ENCODE measurements around the gene HEG1.
"Not testable (repeated sequence)": the region's sequence is repeated elsewhere in the genome, so short reads cannot be mapped to it uniquely, and the experiment has no call there.

HEG1 gene

GRCh38 chr3:125090649-125091048 lies 34.9 kb upstream of the HEG1 start:
- no peak for DNase-seq (ENCODE audit: low read depth, low spot score)
- no peak for TF ChIP-seq CTCF (IDR thresholded peaks at IDR 0.05; ENCODE audit: low read depth, low read length)
- H3K4me3 ChIP-seq (ENCODE audit: low read depth, low read length), result no peak overlapping the region
- in situ Hi-C loops (cut with HindIII; ENCODE audit: low sequenced_read_pairs), result no loop called here

- no peak for TF ChIP-seq CTCF (IDR thresholded peaks at IDR 0.05; ENCODE audit: low read depth, low read length)
- DNase-seq (ENCODE audit: low read depth, low spot score), result peak; percentile 49
- in situ Hi-C loops (cut with HindIII; ENCODE audit: low sequenced_read_pairs), result no loop called here
- H3K4me3 ChIP-seq (ENCODE audit: low read depth, low read length), result no peak overlapping the region
These were observed 32.1 kb upstream of the HEG1 start for GRCh38 chr3:125087768-125088391.

- DNase-seq (ENCODE audit: low read depth, low spot score), result no peak
- no peak overlapping the region for H3K4me3 ChIP-seq (ENCODE audit: low read depth, low read length)
- in situ Hi-C loops (cut with HindIII; ENCODE audit: low sequenced_read_pairs), result no loop called here
- TF ChIP-seq CTCF (IDR thresholded peaks at IDR 0.05; ENCODE audit: low read depth, low read length), result no peak
These were observed 29.4 kb upstream of the HEG1 start for GRCh38 chr3:125085166-125085565.

GRCh38 chr3:125083776-125084175 lies 28.0 kb upstream of the HEG1 start:
- no peak for TF ChIP-seq CTCF (IDR thresholded peaks at IDR 0.05; ENCODE audit: low read depth, low read length)
- peak; percentile 66 for DNase-seq (ENCODE audit: low read depth, low spot score)
- H3K4me3 ChIP-seq (ENCODE audit: low read depth, low read length), result no peak overlapping the region
- in situ Hi-C loops (cut with HindIII; ENCODE audit: low sequenced_read_pairs), result no loop called here

- DNase-seq (ENCODE audit: low read depth, low spot score), result peak; percentile 33
- in situ Hi-C loops (cut with HindIII; ENCODE audit: low sequenced_read_pairs); H3K4me3 ChIP-seq (ENCODE audit: low read depth, low read length): not testable (repeated sequence)
These were observed 26.5 kb upstream of the HEG1 start for GRCh38 chr3:125082339-125082738.

GRCh38 chr3:125080077-125080476 lies 24.3 kb upstream of the HEG1 start:
- TF ChIP-seq CTCF (IDR thresholded peaks at IDR 0.05; ENCODE audit: low read depth, low read length), result no peak
- in situ Hi-C loops (cut with HindIII; ENCODE audit: low sequenced_read_pairs), result no loop called here

GRCh38 chr3:125079675-125080045 lies 23.9 kb upstream of the HEG1 start:
- in situ Hi-C loops (cut with HindIII; ENCODE audit: low sequenced_read_pairs), result no loop called here
- DNase-seq (ENCODE audit: low read depth, low spot score), result peak; percentile 19
- no peak for TF ChIP-seq CTCF (IDR thresholded peaks at IDR 0.05; ENCODE audit: low read depth, low read length)

More at GRCh38 chr3:125080077-125080476, 24.3 kb upstream of the HEG1 start:
- DNase-seq (ENCODE audit: low read depth, low spot score), result no peak
- H3K4me3 ChIP-seq (ENCODE audit: low read depth, low read length), result no peak overlapping the region

More at GRCh38 chr3:125079675-125080045, 23.9 kb upstream of the HEG1 start:
- H3K4me3 ChIP-seq (ENCODE audit: low read depth, low read length), result no peak overlapping the region

All from astrocyte of the spinal cord (primary cell).